ENCODE measurements around the gene DCST2.

GRCh38 chr1:154970631-154971340 lies 62.8 kb downstream of the DCST2 start, which contains the start of gene SHC1:
- peak in 1 of 2 donors; percentile 83 for TF ChIP-seq POLR2A (IDR thresholded peaks at IDR 0.05)
- TF ChIP-seq CTCF (IDR thresholded peaks at IDR 0.05): no peak
